HCT116 (cell line): ENCODE results near the gene TPRG1L. TPM values are rescaled to one million over a fixed set of nuclear protein-coding genes. Genes with fewer than 3 reads are reported as not detected.

Experiments
- ATAC-seq: fragments of 200-7000 bp; cut with Tn5 transposase; 2 replicates; pipeline ENCODE4 v1.9.1; 2020; ENCODE audit warnings: mild to moderate bottlenecking, moderate library complexity
- BruUV-seq: library from RNA; stranded (reverse); fragments of 400-500 nt; replicated peaks from 2 replicates; lab custom pipeline; 2021; lab: Mats Ljungman, UMichigan
- CTCF ChIA-PET: fragments of 300-600 bp; sonication (Branson Sonifier 250); formaldehyde crosslinking; loops from one replicate; lab custom pipeline; 2021; ENCODE audit warnings: antibody characterized with exemption; lab: Charles Lee
- POLR2A ChIA-PET: fragments of 300-600, 350-600 bp; sonication (Branson Sonifier 250); formaldehyde crosslinking; loops from one replicate; lab custom pipeline; 2021; ENCODE audit warnings: antibody characterized with exemption; lab: Charles Lee
- RAD21 ChIA-PET, 2 experiments: fragments of 300-600 bp; sonication (Branson Sonifier 250); formaldehyde crosslinking; loops; one replicate each; lab custom pipeline; 2023; ENCODE audit warnings: low total read pairs in 2 of 2; ENCODE audit not compliant: uncharacterized antibody in 2 of 2, unreplicated experiment in 2 of 2, low non-redundant PET in 1 of 2; lab: Charles Lee
- DNase-seq: peaks from one replicate; pipeline ENCODE4 v3.0.0-alpha.2; 2010; ENCODE audit warnings: low read depth, low spot score
- H2AFZ ChIP-seq: fragments of 200-600 bp; shearing (Covaris generic), sonication (generic); 2 replicates; pipeline ENCODE4 v1.6.1; 2017; ENCODE audit warnings: low read depth, mixed run types, mixed read lengths, antibody characterized with exemption, low read length; ENCODE audit not compliant: poor library complexity, severe bottlenecking
- H3K27ac ChIP-seq: 2 replicates; pipeline ENCODE4 v1.5.1; 2012; ENCODE audit warnings: low read depth, low read length
- H3K27me3 ChIP-seq: fragments of 200-600 bp; sonication (generic); 2 replicates; pipeline ENCODE4 v1.6.1; 2016; ENCODE audit warnings: mixed run types, low read length, mixed read lengths; ENCODE audit not compliant: insufficient read depth
- H3K36me3 ChIP-seq, 2 experiments: fragments of 200-500 bp in 1 of 2; fragments of 200-600 bp in 1 of 2; sonication (Bioruptor generic) in 1 of 2; sonication (generic) in 1 of 2; 2 replicates each; pipeline versions ENCODE4 v1.5.1 to v1.6.1; 2014 to 2016; ENCODE audit warnings: low read length in 2 of 2, inconsistent platforms in 1 of 2, mixed read lengths in 1 of 2, mixed run types in 1 of 2; ENCODE audit not compliant: insufficient read depth in 2 of 2, control insufficient read depth in 1 of 2
- H3K4me1 ChIP-seq, 2 experiments: fragments of 200-600 bp in 1 of 2; sonication (generic) in 1 of 2; 2 replicates each; pipeline versions ENCODE4 v1.5.1 to v1.6.1; 2012 to 2017; ENCODE audit warnings: low read length in 2 of 2, inconsistent platforms in 1 of 2, mild to moderate bottlenecking in 1 of 2, mixed read lengths in 1 of 2, mixed run types in 1 of 2, moderate library complexity in 1 of 2; ENCODE audit not compliant: insufficient read depth in 2 of 2, control insufficient read depth in 1 of 2
- H3K4me2 ChIP-seq: fragments of 200-600 bp; sonication (generic); 2 replicates; pipeline ENCODE4 v1.6.1; 2017; ENCODE audit warnings: mixed run types, low read length, mixed read lengths
- H3K4me3 ChIP-seq, 2 experiments: fragments of 200-600 bp in 1 of 2; sonication (generic) in 1 of 2; replicated peaks in 1 of 2; 2 replicates each; pipeline ENCODE4 v1.5.1; 2011 to 2016; ENCODE audit warnings: low read length in 2 of 2, control low read depth in 1 of 2, low read depth in 1 of 2, mild to moderate bottlenecking in 1 of 2, mixed read lengths in 1 of 2, mixed run types in 1 of 2
- H3K79me2 ChIP-seq: fragments of 200-600 bp; sonication (generic); 2 replicates; pipeline ENCODE4 v1.6.1; 2017; ENCODE audit warnings: mild to moderate bottlenecking, mixed run types, low read length, moderate library complexity, mixed read lengths; ENCODE audit not compliant: insufficient read depth
- H3K9ac ChIP-seq: fragments of 200-600 bp; sonication (generic); 2 replicates; pipeline ENCODE4 v1.6.1; 2016; ENCODE audit warnings: low read length, mixed read lengths
- H3K9me2 ChIP-seq: fragments of 200-600 bp; sonication (generic), shearing (Covaris generic); 2 replicates; pipeline ENCODE4 v1.6.1; 2017; ENCODE audit warnings: mixed run types, mild to moderate bottlenecking, moderate library complexity; ENCODE audit not compliant: insufficient read depth
- H3K9me3 ChIP-seq, 2 experiments: fragments of 200-500 bp in 1 of 2; fragments of 200-600 bp in 1 of 2; sonication (Bioruptor generic) in 1 of 2; sonication (generic) in 1 of 2; 2 replicates each; pipeline ENCODE4 v1.6.1; 2014 to 2017; ENCODE audit warnings: low read length in 2 of 2, mixed read lengths in 2 of 2, inconsistent platforms in 1 of 2, low read depth in 1 of 2, mild to moderate bottlenecking in 1 of 2, mixed run types in 1 of 2, moderate library complexity in 1 of 2; ENCODE audit not compliant: control insufficient read depth in 1 of 2, insufficient read depth in 1 of 2
- H4K20me1 ChIP-seq: fragments of 200-600 bp; sonication (generic), shearing (Covaris generic); 2 replicates; pipeline ENCODE4 v1.6.1; 2017; ENCODE audit warnings: mixed run types, mild to moderate bottlenecking, moderate library complexity; ENCODE audit not compliant: insufficient read depth
- CBX3 ChIP-seq: IDR thresholded peaks from 2 replicates; pipeline ENCODE4 v1.6.1; 2012; ENCODE audit warnings: low read depth
- EGR1 ChIP-seq: IDR thresholded peaks from 2 replicates; pipeline ENCODE4 v1.6.1; 2012; ENCODE audit warnings: low read depth
- EZH2phosphoT487 ChIP-seq: fragments of 200-600 bp; IDR thresholded peaks from 2 replicates; pipeline ENCODE4 v1.6.1; 2018; ENCODE audit warnings: antibody characterized with exemption, borderline replicate concordance
- FOSL1 ChIP-seq: IDR thresholded peaks from 2 replicates; pipeline ENCODE4 v1.6.1; 2012; ENCODE audit warnings: low read depth
- POLR2A ChIP-seq: IDR thresholded peaks from 2 replicates; pipeline ENCODE4 v1.7.0; 2011; ENCODE audit warnings: borderline replicate concordance; ENCODE audit not compliant: insufficient read depth, insufficient read length; ENCODE audit errors: extremely low read depth
- YY1 ChIP-seq: IDR thresholded peaks from 2 replicates; pipeline ENCODE4 v1.6.1; 2011; ENCODE audit warnings: low read length, low read depth, moderate library complexity, mild to moderate bottlenecking; ENCODE audit not compliant: insufficient replicate concordance; ENCODE audit errors: extremely low read depth
- ZNF274 ChIP-seq: fragments of 200-500 bp; sonication (Bioruptor generic); IDR thresholded peaks from 2 replicates; pipeline ENCODE4 v1.6.1; 2014; ENCODE audit warnings: mild to moderate bottlenecking, low read depth, low read length, inconsistent platforms
- intact Hi-C: fragments of 100-400 bp; cut with micrococcal nuclease; formaldehyde crosslinking; loops from 2 replicates; pipeline ENCODE4 v1.10.0; 2022
- total RNA-seq: library from RNA; stranded (reverse); gene quantifications from one replicate; pipeline ENCODE4 v1.2.1, GENCODE V29; 2021; ENCODE audit not compliant: unreplicated experiment
- TF ChIP-seq, protein P1 (sequence below): IDR thresholded peaks from 2 replicates; pipeline ENCODE4 v1.6.1; 2012; ENCODE audit warnings: low read depth

TPRG1L gene
- total RNA-seq, 1 experiment from 2014 or later = 25.6 TPM

- DNase-seq = no peak
- TF ChIP-seq ZNF274 (no peak), POLR2A (no peak), EZH2phosphoT487 (no peak), FOSL1 (no peak), EGR1 (no peak), CBX3 (no peak), YY1 (no peak)
- TF ChIP-seq, protein P1, sequence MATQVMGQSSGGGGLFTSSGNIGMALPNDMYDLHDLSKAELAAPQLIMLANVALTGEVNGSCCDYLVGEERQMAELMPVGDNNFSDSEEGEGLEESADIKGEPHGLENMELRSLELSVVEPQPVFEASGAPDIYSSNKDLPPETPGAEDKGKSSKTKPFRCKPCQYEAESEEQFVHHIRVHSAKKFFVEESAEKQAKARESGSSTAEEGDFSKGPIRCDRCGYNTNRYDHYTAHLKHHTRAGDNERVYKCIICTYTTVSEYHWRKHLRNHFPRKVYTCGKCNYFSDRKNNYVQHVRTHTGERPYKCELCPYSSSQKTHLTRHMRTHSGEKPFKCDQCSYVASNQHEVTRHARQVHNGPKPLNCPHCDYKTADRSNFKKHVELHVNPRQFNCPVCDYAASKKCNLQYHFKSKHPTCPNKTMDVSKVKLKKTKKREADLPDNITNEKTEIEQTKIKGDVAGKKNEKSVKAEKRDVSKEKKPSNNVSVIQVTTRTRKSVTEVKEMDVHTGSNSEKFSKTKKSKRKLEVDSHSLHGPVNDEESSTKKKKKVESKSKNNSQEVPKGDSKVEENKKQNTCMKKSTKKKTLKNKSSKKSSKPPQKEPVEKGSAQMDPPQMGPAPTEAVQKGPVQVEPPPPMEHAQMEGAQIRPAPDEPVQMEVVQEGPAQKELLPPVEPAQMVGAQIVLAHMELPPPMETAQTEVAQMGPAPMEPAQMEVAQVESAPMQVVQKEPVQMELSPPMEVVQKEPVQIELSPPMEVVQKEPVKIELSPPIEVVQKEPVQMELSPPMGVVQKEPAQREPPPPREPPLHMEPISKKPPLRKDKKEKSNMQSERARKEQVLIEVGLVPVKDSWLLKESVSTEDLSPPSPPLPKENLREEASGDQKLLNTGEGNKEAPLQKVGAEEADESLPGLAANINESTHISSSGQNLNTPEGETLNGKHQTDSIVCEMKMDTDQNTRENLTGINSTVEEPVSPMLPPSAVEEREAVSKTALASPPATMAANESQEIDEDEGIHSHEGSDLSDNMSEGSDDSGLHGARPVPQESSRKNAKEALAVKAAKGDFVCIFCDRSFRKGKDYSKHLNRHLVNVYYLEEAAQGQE = no peak
- Histone ChIP-seq H3K36me3 (no peaks in the 10 kb centered on the region), H3K9me3 (no peaks in the 10 kb centered on the region), H3K4me2 (no peak overlapping the region), H2AFZ (no peak overlapping the region), H3K4me1 (peaks cover 37 to 52% of the 10 kb centered on the region in 2 experiments), H3K79me2 (no peaks in the 10 kb centered on the region), H4K20me1 (no peaks in the 10 kb centered on the region), H3K27me3 (no peaks in the 10 kb centered on the region), H3K27ac (no peak overlapping the region), H3K9ac (no peak overlapping the region), H3K4me3 (no peak overlapping the region), H3K9me2 (no peaks in the 10 kb centered on the region)
- ATAC-seq = no peak
- ChIA-PET CTCF (interaction anchor here (1.3 kb wide), 1 partner anchor 164 kb away, joined by 9 read pairs; no protein-coding TSS in a partner anchor), RAD21 (no interaction called here), POLR2A (no interaction called here)
- no TSS peak for BruUV-seq
- intact Hi-C loops = no loop called here
Observed at GRCh38 chr1:3616861-3617260, 8.0 kb upstream of the TPRG1L start.
